Astrocyte (in vitro differentiated cells and primary cell): ENCODE measurements around the gene CDC37L1. TPM values are rescaled to one million over a fixed set of nuclear protein-coding genes. Genes with fewer than 3 reads are reported as not detected.

Experiments
- DNase-seq: peaks from one replicate; pipeline ENCODE4 v3.0.0-alpha.2; 2010; ENCODE audit warnings: low read depth
- FAIRE-seq: peaks from 2 replicates; lab custom pipeline; 2011; peaks lifted over from hg19 to GRCh38; lab: Jason Lieb, UNC
- H2AFZ ChIP-seq: 2 replicates; pipeline ENCODE4 v1.6.0; 2012; ENCODE audit warnings: low read depth, low read length, inconsistent platforms
- H3K27ac ChIP-seq: 2 replicates; pipeline ENCODE4 v1.5.1; 2011; ENCODE audit warnings: low read depth, low read length, inconsistent platforms
- H3K27me3 ChIP-seq: 2 replicates; pipeline ENCODE4 v1.6.0; 2011; ENCODE audit warnings: low read length, inconsistent platforms; ENCODE audit not compliant: insufficient read depth
- H3K36me3 ChIP-seq: 2 replicates; pipeline ENCODE4 v1.5.1; 2011; ENCODE audit warnings: low read length, inconsistent platforms; ENCODE audit not compliant: insufficient read depth
- H3K4me1 ChIP-seq: 2 replicates; pipeline ENCODE4 v1.5.1; 2011; ENCODE audit warnings: low read length, inconsistent platforms; ENCODE audit not compliant: insufficient read depth
- H3K4me2 ChIP-seq: 2 replicates; pipeline ENCODE4 v1.6.0; 2012; ENCODE audit warnings: low read length, inconsistent platforms
- H3K4me3 ChIP-seq: 2 replicates; pipeline ENCODE4 v1.5.1; 2011; ENCODE audit warnings: low read depth, mild to moderate bottlenecking, low read length, inconsistent platforms; ENCODE audit not compliant: insufficient read depth
- H3K79me2 ChIP-seq: 2 replicates; pipeline ENCODE4 v1.6.0; 2012; ENCODE audit warnings: mild to moderate bottlenecking, low read length, inconsistent platforms; ENCODE audit not compliant: insufficient read depth
- H3K9ac ChIP-seq: 2 replicates; pipeline ENCODE4 v1.6.0; 2012; ENCODE audit warnings: mild to moderate bottlenecking, low read length, inconsistent platforms
- H3K9me3 ChIP-seq: 2 replicates; pipeline ENCODE4 v1.5.1; 2012; ENCODE audit warnings: low read depth, mild to moderate bottlenecking, low read length, inconsistent platforms; ENCODE audit not compliant: insufficient read depth
- H4K20me1 ChIP-seq: 2 replicates; pipeline ENCODE4 v1.6.0; 2012; ENCODE audit warnings: low read length, inconsistent platforms; ENCODE audit not compliant: insufficient read depth
- H3K27ac Mint-ChIP-seq: one replicate; pipeline ENCODE4 v1.8.0; 2021; ENCODE audit warnings: mild to moderate bottlenecking, mixed read lengths; ENCODE audit not compliant: unreplicated experiment
- H3K27me3 Mint-ChIP-seq: one replicate; pipeline ENCODE4 v1.8.0; 2021; ENCODE audit warnings: low read depth, mixed read lengths; ENCODE audit not compliant: unreplicated experiment
- H3K36me3 Mint-ChIP-seq: one replicate; pipeline ENCODE4 v1.8.0; 2021; ENCODE audit warnings: low read depth, mixed read lengths; ENCODE audit not compliant: unreplicated experiment
- H3K4me1 Mint-ChIP-seq: one replicate; pipeline ENCODE4 v1.8.0; 2021; ENCODE audit warnings: low read depth, mixed read lengths; ENCODE audit not compliant: unreplicated experiment
- H3K4me3 Mint-ChIP-seq: one replicate; pipeline ENCODE4 v1.8.0; 2021; ENCODE audit warnings: mild to moderate bottlenecking, moderate library complexity, mixed read lengths; ENCODE audit not compliant: unreplicated experiment
- H3K9me3 Mint-ChIP-seq: one replicate; pipeline ENCODE4 v1.8.0; 2021; ENCODE audit warnings: mild to moderate bottlenecking, mixed read lengths; ENCODE audit not compliant: unreplicated experiment
- CTCF ChIP-seq: IDR thresholded peaks from 2 replicates; pipeline ENCODE4 v1.5.1; 2011; ENCODE audit warnings: low read depth, mild to moderate bottlenecking, inconsistent platforms, low read length, moderate library complexity; ENCODE audit not compliant: insufficient read depth
- EZH2 ChIP-seq: IDR thresholded peaks from 2 replicates; pipeline ENCODE4 v1.6.1; 2012; ENCODE audit warnings: mild to moderate bottlenecking, low read length, inconsistent platforms; ENCODE audit not compliant: insufficient read depth
- total RNA-seq: library from RNA; stranded (reverse); gene quantifications from 2 replicates; pipeline ENCODE4 v1.2.1, GENCODE V29; 2021

CDC37L1 gene
- total RNA-seq, 1 donor from 2014 or later: 16.1 TPM

DNA sequence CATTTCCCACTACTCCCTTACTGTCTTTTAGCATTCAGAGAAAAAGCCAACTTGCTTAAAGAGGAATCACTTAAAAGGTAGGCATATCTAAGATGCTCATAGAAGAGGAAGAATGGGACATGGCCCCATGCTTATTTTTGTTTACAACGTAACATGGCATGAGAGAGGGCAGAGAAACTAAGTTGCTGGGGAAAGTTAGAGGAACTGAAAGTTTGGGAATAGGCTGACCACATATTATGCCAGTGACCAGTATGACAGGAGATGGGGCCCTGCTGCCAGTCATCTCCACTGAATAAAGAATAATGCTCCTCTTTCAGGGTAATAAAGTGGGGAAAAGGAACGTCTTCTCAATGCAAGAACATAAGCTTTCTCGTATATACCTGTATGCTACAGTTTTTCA lies 15.4 kb upstream of the CDC37L1 start:
- H3K4me1 Mint-ChIP-seq: peaks cover 32% of the 10 kb centered on the region
- Histone ChIP-seq H3K9me3 (no peaks in the 10 kb centered on the region), H3K79me2 (peaks cover 8% of the 10 kb centered on the region), H3K4me1 (peaks cover 27% of the 10 kb centered on the region), H4K20me1 (no peaks in the 10 kb centered on the region), H3K4me2 (peak overlapping the region; percentile 21), H2AFZ (no peak overlapping the region), H3K36me3 (no peaks in the 10 kb centered on the region), H3K27me3 (no peaks in the 10 kb centered on the region), H3K9ac (no peak overlapping the region), H3K27ac (no peak overlapping the region), H3K4me3 (no peak overlapping the region)
- H3K36me3 Mint-ChIP-seq: peaks cover 3% of the 10 kb centered on the region
- H3K9me3 Mint-ChIP-seq: no peaks in the 10 kb centered on the region
- no peak overlapping the region for H3K27ac Mint-ChIP-seq
- no peaks in the 10 kb centered on the region for H3K27me3 Mint-ChIP-seq
- FAIRE-seq (no peak), DNase-seq (no peak)
- H3K4me3 Mint-ChIP-seq: peak overlapping the region; percentile 90
- TF ChIP-seq EZH2: no peak
- no peak for TF ChIP-seq CTCF

GRCh38 chr9:4665357-4665756 lies 14.0 kb upstream of the CDC37L1 start:
- no peak overlapping the region for H3K4me3 ChIP-seq
- H3K79me2 ChIP-seq: peaks cover 8% of the 10 kb centered on the region
- no peaks in the 10 kb centered on the region for H3K27me3 ChIP-seq
- peak overlapping the region; percentile 91 for H3K4me2 ChIP-seq
- Mint-ChIP-seq H3K27ac (peak overlapping the region; percentile 83), H3K9me3 (no peaks in the 10 kb centered on the region), H3K4me3 (peak overlapping the region; percentile 85), H3K36me3 (peaks cover 3% of the 10 kb centered on the region), H3K27me3 (no peaks in the 10 kb centered on the region), H3K4me1 (peaks cover 32% of the 10 kb centered on the region)
- H4K20me1 ChIP-seq: no peaks in the 10 kb centered on the region
- DNase-seq (peak; percentile 35), FAIRE-seq (no peak)
- H3K9ac ChIP-seq: no peak overlapping the region
- peaks cover 27% of the 10 kb centered on the region for H3K4me1 ChIP-seq
- H3K9me3 ChIP-seq: no peaks in the 10 kb centered on the region
- no peak overlapping the region for H2AFZ ChIP-seq
- H3K36me3 ChIP-seq: no peaks in the 10 kb centered on the region
- no peak overlapping the region for H3K27ac ChIP-seq
- TF ChIP-seq CTCF: no peak
- TF ChIP-seq EZH2: no peak

- H3K27me3 Mint-ChIP-seq: no peaks in the 10 kb centered on the region
- H3K36me3 ChIP-seq: no peaks in the 10 kb centered on the region
- no peaks in the 10 kb centered on the region for H3K27me3 ChIP-seq
- no peaks in the 10 kb centered on the region for H3K9me3 ChIP-seq
- peak within 1 kb of the TSS; percentile 55 for H3K4me3 ChIP-seq
- H3K36me3 Mint-ChIP-seq: peaks cover 3% of the 10 kb centered on the region
- peaks cover 8% of the 10 kb centered on the region for H3K79me2 ChIP-seq
- peak within 1 kb of the TSS; percentile 85 for H3K4me3 Mint-ChIP-seq
- H3K9me3 Mint-ChIP-seq: no peaks in the 10 kb centered on the region
- peaks cover 26% of the 10 kb centered on the region for H3K4me1 ChIP-seq
- H4K20me1 ChIP-seq: no peaks in the 10 kb centered on the region
- peak within 1 kb of the TSS; percentile 83 for H3K27ac Mint-ChIP-seq
- H3K4me2 ChIP-seq: peak within 1 kb of the TSS; percentile 91
- TF ChIP-seq CTCF: no peak
- no peak for TF ChIP-seq EZH2
- peak within 1 kb of the TSS; percentile 67 for H3K9ac ChIP-seq
- peaks cover 30% of the 10 kb centered on the region for H3K4me1 Mint-ChIP-seq
- DNase-seq (peak; percentile 33), FAIRE-seq (no peak)
- no peak within 1 kb of the TSS for H3K27ac ChIP-seq
- H2AFZ ChIP-seq: peak within 1 kb of the TSS; percentile 62
Observed at GRCh38 chr9:4666042-4666699, 13.2 kb upstream of the CDC37L1 start, which contains the start of gene SPATA6L. Gene SPATA6L (minus strand): TSS chr9:4666480. CDS start chr9:4666250, 230 bp downstream.
